ENCODE results near the gene TOX2.
A peak's percentile ranks its signal among the peaks of the same experiment; 100 is the strongest.

Gene TOX2

DNA sequence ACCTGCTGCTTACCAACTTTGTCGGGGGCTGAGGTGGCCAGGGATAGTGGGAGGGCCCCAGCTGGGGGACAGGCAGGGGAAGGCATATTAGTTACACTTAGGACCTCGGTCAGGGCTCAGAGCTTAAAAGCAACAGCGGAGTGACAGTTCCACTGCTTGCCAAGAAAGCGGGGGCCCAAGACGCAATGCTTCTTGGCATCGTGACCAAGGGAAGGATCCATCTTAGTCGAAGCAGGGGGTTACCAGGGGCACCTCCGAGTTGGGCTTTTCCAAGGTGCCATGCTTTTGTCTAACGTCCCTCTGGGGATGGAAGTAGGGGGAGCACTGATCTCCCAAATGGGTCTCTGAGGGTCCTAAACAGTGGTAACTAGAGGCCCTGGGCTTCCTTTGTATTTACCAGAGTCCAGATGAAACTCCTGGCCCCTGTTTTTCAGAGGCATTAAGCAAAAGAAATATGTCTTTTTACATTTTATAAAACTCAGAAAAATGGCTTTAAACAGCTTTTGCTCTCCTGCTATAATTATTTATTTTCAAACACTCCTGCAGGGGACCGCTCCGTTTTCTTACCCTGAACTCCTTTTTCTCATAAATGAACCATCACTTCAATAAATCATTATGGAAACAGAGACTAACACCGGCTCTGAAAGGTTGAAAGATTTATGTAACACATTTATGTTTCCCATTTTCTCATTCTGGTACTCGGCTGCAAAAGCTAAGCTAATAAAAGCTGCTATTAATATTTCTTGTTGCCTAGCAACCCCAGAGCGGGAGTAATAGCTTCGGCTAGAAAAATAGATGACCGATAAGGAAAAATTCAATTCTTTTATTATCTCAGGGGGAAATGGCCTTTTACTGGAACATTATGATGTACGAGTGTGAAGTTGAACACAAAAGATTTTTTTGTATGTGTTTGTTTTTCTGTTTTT, 100.4 kb downstream of the TOX2 start:
- in situ Hi-C loops (cut with HindIII; ENCODE audit: low sequenced_read_pairs): no loop called here
- H3K4me3 ChIP-seq (ENCODE audit: low read depth, low read length): no peak overlapping the region
- TF ChIP-seq, protein P1, sequence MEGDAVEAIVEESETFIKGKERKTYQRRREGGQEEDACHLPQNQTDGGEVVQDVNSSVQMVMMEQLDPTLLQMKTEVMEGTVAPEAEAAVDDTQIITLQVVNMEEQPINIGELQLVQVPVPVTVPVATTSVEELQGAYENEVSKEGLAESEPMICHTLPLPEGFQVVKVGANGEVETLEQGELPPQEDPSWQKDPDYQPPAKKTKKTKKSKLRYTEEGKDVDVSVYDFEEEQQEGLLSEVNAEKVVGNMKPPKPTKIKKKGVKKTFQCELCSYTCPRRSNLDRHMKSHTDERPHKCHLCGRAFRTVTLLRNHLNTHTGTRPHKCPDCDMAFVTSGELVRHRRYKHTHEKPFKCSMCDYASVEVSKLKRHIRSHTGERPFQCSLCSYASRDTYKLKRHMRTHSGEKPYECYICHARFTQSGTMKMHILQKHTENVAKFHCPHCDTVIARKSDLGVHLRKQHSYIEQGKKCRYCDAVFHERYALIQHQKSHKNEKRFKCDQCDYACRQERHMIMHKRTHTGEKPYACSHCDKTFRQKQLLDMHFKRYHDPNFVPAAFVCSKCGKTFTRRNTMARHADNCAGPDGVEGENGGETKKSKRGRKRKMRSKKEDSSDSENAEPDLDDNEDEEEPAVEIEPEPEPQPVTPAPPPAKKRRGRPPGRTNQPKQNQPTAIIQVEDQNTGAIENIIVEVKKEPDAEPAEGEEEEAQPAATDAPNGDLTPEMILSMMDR (IDR thresholded peaks at IDR 0.05; ENCODE audit: low read depth, low read length, missing control alignments): no peak
- no peak for DNase-seq (ENCODE audit: low read depth)

DNA sequence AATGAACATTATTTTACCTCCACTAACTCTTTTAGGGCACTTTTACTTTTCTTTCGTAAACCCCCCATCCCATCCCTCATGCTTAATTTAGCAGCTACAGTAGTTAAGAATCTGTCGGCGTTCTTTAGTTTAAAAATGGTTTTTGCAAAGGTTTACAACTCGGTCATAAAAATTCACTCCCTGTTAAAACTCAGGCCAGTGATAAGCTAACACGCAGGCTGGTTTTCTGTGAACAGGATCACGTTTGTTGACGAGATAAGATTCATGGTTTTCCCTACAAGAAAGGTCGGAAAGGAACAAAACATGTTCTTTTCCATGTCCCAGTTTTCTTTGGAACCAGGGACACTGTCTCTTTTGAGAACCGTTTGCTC, 101.1 kb downstream of the TOX2 start:
- no peak for DNase-seq (ENCODE audit: low read depth)
- in situ Hi-C loops (cut with HindIII; ENCODE audit: low sequenced_read_pairs): no loop called here
- TF ChIP-seq, protein P1 (IDR thresholded peaks at IDR 0.05; ENCODE audit: low read depth, low read length, missing control alignments): no peak
- H3K4me3 ChIP-seq (ENCODE audit: low read depth, low read length): no peak overlapping the region

DNA sequence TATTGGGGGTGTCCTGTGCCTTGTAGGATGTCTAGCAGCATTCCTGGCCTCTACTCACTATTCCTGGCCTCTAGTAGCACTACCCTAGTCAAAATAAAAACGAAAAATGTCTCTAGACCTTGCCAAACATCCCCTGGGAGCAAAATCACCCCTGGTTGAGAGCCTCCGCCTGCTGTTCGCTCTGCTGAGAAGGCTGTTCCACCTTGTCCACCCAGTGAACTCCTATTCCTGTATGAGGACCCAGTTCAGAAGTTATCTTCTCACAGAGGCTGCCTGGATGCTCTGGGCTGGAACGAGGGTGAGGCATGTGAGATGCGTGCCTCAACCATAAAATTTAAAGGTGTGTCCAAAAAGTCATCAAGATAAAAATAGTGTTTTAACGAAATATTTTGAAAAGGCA, 101.9 kb downstream of the TOX2 start:
- in situ Hi-C loops (cut with HindIII; ENCODE audit: low sequenced_read_pairs): no loop called here
- no peak overlapping the region for H3K4me3 ChIP-seq (ENCODE audit: low read depth, low read length)
- DNase-seq (ENCODE audit: low read depth): no peak
- TF ChIP-seq, protein P1 (IDR thresholded peaks at IDR 0.05; ENCODE audit: low read depth, low read length, missing control alignments): no peak

DNA sequence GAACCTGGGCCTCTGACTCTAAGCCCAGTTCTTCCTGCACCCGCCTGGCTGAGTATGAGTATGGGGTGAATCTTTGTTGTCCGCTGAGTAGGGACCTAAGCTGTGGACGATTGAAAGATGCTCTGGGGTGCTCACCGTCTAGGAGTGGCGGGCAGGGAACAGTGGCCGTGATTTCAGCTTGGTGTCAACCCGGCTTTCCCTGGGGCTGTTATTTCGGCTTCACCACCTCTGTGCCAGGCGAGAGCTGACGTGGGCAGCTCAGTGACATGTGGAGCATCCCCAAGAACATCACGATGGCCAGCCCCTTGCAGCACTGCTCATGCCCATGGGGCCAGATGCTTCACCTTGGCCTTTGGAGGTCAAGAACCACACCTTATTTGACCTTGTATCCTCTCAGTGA, 102.6 kb downstream of the TOX2 start:
- in situ Hi-C loops (cut with HindIII; ENCODE audit: low sequenced_read_pairs): no loop called here
- TF ChIP-seq, protein P1 (IDR thresholded peaks at IDR 0.05; ENCODE audit: low read depth, low read length, missing control alignments): no peak
- no peak overlapping the region for H3K4me3 ChIP-seq (ENCODE audit: low read depth, low read length)
- no peak for DNase-seq (ENCODE audit: low read depth)

DNA sequence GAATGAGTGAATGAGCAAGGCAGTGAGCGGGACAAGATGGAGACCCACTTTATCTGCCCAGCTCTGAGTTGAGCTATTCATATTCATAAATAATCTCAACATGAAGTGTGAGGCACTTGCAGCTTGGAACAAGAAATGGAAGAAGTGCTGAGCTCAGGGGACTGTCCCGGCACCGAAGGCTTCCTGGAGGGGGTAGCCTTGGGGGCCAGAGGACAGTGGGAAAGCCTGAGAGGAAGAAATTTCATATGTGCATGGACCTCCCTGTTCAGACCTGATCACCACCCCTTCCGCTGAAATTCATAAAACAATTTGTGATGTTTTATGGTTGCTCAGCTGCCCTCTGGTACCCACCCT, 103.2 kb downstream of the TOX2 start:
- in situ Hi-C loops (cut with HindIII; ENCODE audit: low sequenced_read_pairs): no loop called here
- TF ChIP-seq, protein P1 (IDR thresholded peaks at IDR 0.05; ENCODE audit: low read depth, low read length, missing control alignments): no peak
- no peak overlapping the region for H3K4me3 ChIP-seq (ENCODE audit: low read depth, low read length)
- DNase-seq (ENCODE audit: low read depth): no peak

DNA sequence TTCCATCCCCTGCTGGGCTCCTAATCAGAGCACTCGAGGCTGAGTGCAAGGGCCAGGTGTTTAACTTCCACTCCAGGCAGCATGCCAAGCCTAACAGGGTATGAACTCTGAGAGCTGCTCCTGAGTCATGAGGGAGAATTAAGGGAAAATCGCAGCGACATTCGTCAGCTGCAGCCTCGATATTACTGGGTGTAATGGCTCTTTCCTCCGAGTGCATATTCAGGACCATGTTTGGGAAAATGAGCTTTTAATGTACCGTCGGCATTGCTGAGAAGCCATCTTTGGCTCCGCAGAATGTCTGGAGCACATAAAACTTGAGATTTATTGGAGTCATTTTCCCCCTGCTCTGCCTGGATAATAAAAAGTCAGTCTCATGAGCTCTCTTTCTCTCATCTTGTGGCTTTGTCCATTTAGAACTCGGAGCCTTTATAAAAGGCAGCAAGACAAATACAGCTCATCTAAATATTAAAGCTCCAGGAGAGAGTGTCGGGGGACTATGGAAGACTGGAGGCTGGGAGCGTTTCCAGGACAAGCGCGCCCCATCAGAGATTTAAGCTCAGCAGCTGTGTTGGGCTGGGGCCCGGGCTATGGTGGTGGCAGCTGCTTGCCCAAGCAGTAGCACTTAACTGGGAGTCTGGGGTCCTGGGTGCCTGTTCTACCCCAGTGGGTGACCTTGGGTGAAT, 103.7 kb downstream of the TOX2 start:
- H3K4me3 ChIP-seq (ENCODE audit: low read depth, low read length): no peak overlapping the region
- in situ Hi-C loops (cut with HindIII; ENCODE audit: low sequenced_read_pairs): no loop called here
- DNase-seq (ENCODE audit: low read depth): peak; percentile 68
- TF ChIP-seq, protein P1 (IDR thresholded peaks at IDR 0.05; ENCODE audit: low read depth, low read length, missing control alignments): no peak

Data from astrocyte of the cerebellum (primary cell).